Tongue (tissue), 2 donors: ENCODE measurements around the gene GPR137C. TPM values are rescaled to one million over a fixed set of nuclear protein-coding genes. Genes with fewer than 3 reads are reported as not detected.
"Not testable (repeated sequence)": the region's sequence is repeated elsewhere in the genome, so short reads cannot be mapped to it uniquely, and the experiment has no call there.

Experiments
- DNase-seq: peaks from one replicate; pipeline ENCODE4 v3.0.0-alpha.2; 2015
- total RNA-seq: library from RNA; depleted of rRNA; stranded (reverse); fragments of >200 nt; gene quantifications from one replicate; pipeline ENCODE4 v1.2.3, GENCODE V29; 2014

GPR137C gene
- total RNA-seq, 1 donor from 2014 or later = 5.0 TPM

GRCh38 chr14:52563120-52563519 is 10.5 kb downstream of the GPR137C start:
- DNase-seq = no peak

GRCh38 chr14:52568454-52568853 is 15.8 kb downstream of the GPR137C start:
- not testable (repeated sequence) for DNase-seq

- no peak for DNase-seq
Observed at GRCh38 chr14:52575858-52576257, 23.2 kb downstream of the GPR137C start.

GRCh38 chr14:52583544-52583943 is 30.9 kb downstream of the GPR137C start:
- DNase-seq = no peak

GRCh38 chr14:52589646-52590045 is 37.0 kb downstream of the GPR137C start:
- DNase-seq = no peak

- no peak for DNase-seq
Observed at GRCh38 chr14:52590318-52590717, 37.7 kb downstream of the GPR137C start.

- no peak for DNase-seq
Observed at GRCh38 chr14:52596320-52596719, 43.7 kb downstream of the GPR137C start.

- DNase-seq = no peak
Observed at GRCh38 chr14:52596861-52597260, 44.2 kb downstream of the GPR137C start.

GRCh38 chr14:52598568-52598967 is 45.9 kb downstream of the GPR137C start:
- no peak for DNase-seq

GRCh38 chr14:52599974-52600373 is 47.3 kb downstream of the GPR137C start:
- no peak for DNase-seq

- DNase-seq = no peak
Observed at GRCh38 chr14:52602131-52602530, 49.5 kb downstream of the GPR137C start.

- no peak for DNase-seq
Observed at GRCh38 chr14:52607061-52607460, 54.4 kb downstream of the GPR137C start.

GRCh38 chr14:52609445-52610044 is 56.9 kb downstream of the GPR137C start:
- no peak for DNase-seq

GRCh38 chr14:52610187-52610586 is 57.6 kb downstream of the GPR137C start:
- DNase-seq = no peak

GRCh38 chr14:52618602-52619001 is 66.0 kb downstream of the GPR137C start:
- DNase-seq = no peak

- DNase-seq = no peak
Observed at GRCh38 chr14:52619687-52620086, 67.1 kb downstream of the GPR137C start.

GRCh38 chr14:52640137-52640536 is 87.5 kb downstream of the GPR137C start:
- no peak for DNase-seq

GRCh38 chr14:52641745-52642144 is 89.1 kb downstream of the GPR137C start:
- DNase-seq = no peak

GRCh38 chr14:52649511-52649910 is 96.9 kb downstream of the GPR137C start:
- DNase-seq = no peak

- no peak for DNase-seq
Observed at GRCh38 chr14:52650774-52651173, 98.1 kb downstream of the GPR137C start.

- no peak for DNase-seq
Observed at GRCh38 chr14:52656905-52657304, 104.3 kb downstream of the GPR137C start.

- DNase-seq = no peak
Observed at GRCh38 chr14:52660325-52660724, 107.7 kb downstream of the GPR137C start.

GRCh38 chr14:52660832-52661231 is 108.2 kb downstream of the GPR137C start:
- DNase-seq = no peak

GRCh38 chr14:52661314-52661713 is 108.7 kb downstream of the GPR137C start:
- DNase-seq = no peak

GRCh38 chr14:52663850-52664249 is 111.2 kb downstream of the GPR137C start:
- DNase-seq = no peak
